HCT116 (cell line): ENCODE results near the gene SMIM28. TPM values are rescaled to one million over a fixed set of nuclear protein-coding genes. Genes with fewer than 3 reads are reported as not detected.

ENCODE experiments used
- ATAC-seq: fragments of 200-7000 bp; cut with Tn5 transposase; 2 replicates; pipeline ENCODE4 v1.9.1; 2020; ENCODE audit warnings: mild to moderate bottlenecking, moderate library complexity
- BruUV-seq: library from RNA; stranded (reverse); fragments of 400-500 nt; replicated peaks from 2 replicates; lab custom pipeline; 2021; lab: Mats Ljungman, UMichigan
- CTCF ChIA-PET: fragments of 300-600 bp; sonication (Branson Sonifier 250); formaldehyde crosslinking; loops from one replicate; lab custom pipeline; 2021; ENCODE audit warnings: antibody characterized with exemption; lab: Charles Lee
- POLR2A ChIA-PET: fragments of 300-600, 350-600 bp; sonication (Branson Sonifier 250); formaldehyde crosslinking; loops from one replicate; lab custom pipeline; 2021; ENCODE audit warnings: antibody characterized with exemption; lab: Charles Lee
- RAD21 ChIA-PET, 2 experiments: fragments of 300-600 bp; sonication (Branson Sonifier 250); formaldehyde crosslinking; loops; one replicate each; lab custom pipeline; 2023; ENCODE audit warnings: low total read pairs in 2 of 2; ENCODE audit not compliant: uncharacterized antibody in 2 of 2, unreplicated experiment in 2 of 2, low non-redundant PET in 1 of 2; lab: Charles Lee
- DNase-seq: peaks from one replicate; pipeline ENCODE4 v3.0.0-alpha.2; 2010; ENCODE audit warnings: low read depth, low spot score
- H2AFZ ChIP-seq: fragments of 200-600 bp; shearing (Covaris generic), sonication (generic); 2 replicates; pipeline ENCODE4 v1.6.1; 2017; ENCODE audit warnings: low read depth, mixed run types, mixed read lengths, antibody characterized with exemption, low read length; ENCODE audit not compliant: poor library complexity, severe bottlenecking
- H3K27ac ChIP-seq: 2 replicates; pipeline ENCODE4 v1.5.1; 2012; ENCODE audit warnings: low read depth, low read length
- H3K27me3 ChIP-seq: fragments of 200-600 bp; sonication (generic); 2 replicates; pipeline ENCODE4 v1.6.1; 2016; ENCODE audit warnings: mixed run types, low read length, mixed read lengths; ENCODE audit not compliant: insufficient read depth
- H3K36me3 ChIP-seq, 2 experiments: fragments of 200-500 bp in 1 of 2; fragments of 200-600 bp in 1 of 2; sonication (Bioruptor generic) in 1 of 2; sonication (generic) in 1 of 2; 2 replicates each; pipeline versions ENCODE4 v1.5.1 to v1.6.1; 2014 to 2016; ENCODE audit warnings: low read length in 2 of 2, inconsistent platforms in 1 of 2, mixed read lengths in 1 of 2, mixed run types in 1 of 2; ENCODE audit not compliant: insufficient read depth in 2 of 2, control insufficient read depth in 1 of 2
- H3K4me1 ChIP-seq, 2 experiments: fragments of 200-600 bp in 1 of 2; sonication (generic) in 1 of 2; 2 replicates each; pipeline versions ENCODE4 v1.5.1 to v1.6.1; 2012 to 2017; ENCODE audit warnings: low read length in 2 of 2, inconsistent platforms in 1 of 2, mild to moderate bottlenecking in 1 of 2, mixed read lengths in 1 of 2, mixed run types in 1 of 2, moderate library complexity in 1 of 2; ENCODE audit not compliant: insufficient read depth in 2 of 2, control insufficient read depth in 1 of 2
- H3K4me2 ChIP-seq: fragments of 200-600 bp; sonication (generic); 2 replicates; pipeline ENCODE4 v1.6.1; 2017; ENCODE audit warnings: mixed run types, low read length, mixed read lengths
- H3K4me3 ChIP-seq, 2 experiments: fragments of 200-600 bp in 1 of 2; sonication (generic) in 1 of 2; replicated peaks in 1 of 2; 2 replicates each; pipeline ENCODE4 v1.5.1; 2011 to 2016; ENCODE audit warnings: low read length in 2 of 2, control low read depth in 1 of 2, low read depth in 1 of 2, mild to moderate bottlenecking in 1 of 2, mixed read lengths in 1 of 2, mixed run types in 1 of 2
- H3K79me2 ChIP-seq: fragments of 200-600 bp; sonication (generic); 2 replicates; pipeline ENCODE4 v1.6.1; 2017; ENCODE audit warnings: mild to moderate bottlenecking, mixed run types, low read length, moderate library complexity, mixed read lengths; ENCODE audit not compliant: insufficient read depth
- H3K9ac ChIP-seq: fragments of 200-600 bp; sonication (generic); 2 replicates; pipeline ENCODE4 v1.6.1; 2016; ENCODE audit warnings: low read length, mixed read lengths
- H3K9me2 ChIP-seq: fragments of 200-600 bp; sonication (generic), shearing (Covaris generic); 2 replicates; pipeline ENCODE4 v1.6.1; 2017; ENCODE audit warnings: mixed run types, mild to moderate bottlenecking, moderate library complexity; ENCODE audit not compliant: insufficient read depth
- H3K9me3 ChIP-seq, 2 experiments: fragments of 200-500 bp in 1 of 2; fragments of 200-600 bp in 1 of 2; sonication (Bioruptor generic) in 1 of 2; sonication (generic) in 1 of 2; 2 replicates each; pipeline ENCODE4 v1.6.1; 2014 to 2017; ENCODE audit warnings: low read length in 2 of 2, mixed read lengths in 2 of 2, inconsistent platforms in 1 of 2, low read depth in 1 of 2, mild to moderate bottlenecking in 1 of 2, mixed run types in 1 of 2, moderate library complexity in 1 of 2; ENCODE audit not compliant: control insufficient read depth in 1 of 2, insufficient read depth in 1 of 2
- H4K20me1 ChIP-seq: fragments of 200-600 bp; sonication (generic), shearing (Covaris generic); 2 replicates; pipeline ENCODE4 v1.6.1; 2017; ENCODE audit warnings: mixed run types, mild to moderate bottlenecking, moderate library complexity; ENCODE audit not compliant: insufficient read depth
- CBX3 ChIP-seq: IDR thresholded peaks from 2 replicates; pipeline ENCODE4 v1.6.1; 2012; ENCODE audit warnings: low read depth
- CEBPB ChIP-seq: IDR thresholded peaks from 2 replicates; pipeline ENCODE4 v1.6.1; 2012; ENCODE audit warnings: low read depth
- CTCF ChIP-seq, 3 experiments: fragments of 200-600 bp in 1 of 3; sonication (generic) in 1 of 3; IDR thresholded peaks in 2 of 3; conservative IDR thresholded peaks in 1 of 3; 2 replicates each; pipeline ENCODE4 v1.5.1; 2012 to 2017; ENCODE audit warnings: low read depth in 2 of 3, low read length in 2 of 3, antibody characterized with exemption in 1 of 3, borderline replicate concordance in 1 of 3, control low read depth in 1 of 3, mild to moderate bottlenecking in 1 of 3, mixed read lengths in 1 of 3, mixed run types in 1 of 3, moderate library complexity in 1 of 3; ENCODE audit not compliant: insufficient read depth in 1 of 3
- ELF1 ChIP-seq: IDR thresholded peaks from 2 replicates; pipeline ENCODE4 v1.6.1; 2012; ENCODE audit warnings: low read depth, borderline replicate concordance
- EZH2 ChIP-seq: fragments of 200-600 bp; sonication (generic); IDR thresholded peaks from 2 replicates; pipeline ENCODE4 v1.6.1; 2017; ENCODE audit warnings: antibody characterized with exemption, mixed run types
- EZH2phosphoT487 ChIP-seq: fragments of 200-600 bp; IDR thresholded peaks from 2 replicates; pipeline ENCODE4 v1.6.1; 2018; ENCODE audit warnings: antibody characterized with exemption, borderline replicate concordance
- FOSL1 ChIP-seq: IDR thresholded peaks from 2 replicates; pipeline ENCODE4 v1.6.1; 2012; ENCODE audit warnings: low read depth
- JUND ChIP-seq: IDR thresholded peaks from 2 replicates; pipeline ENCODE4 v1.6.1; 2012
- MAX ChIP-seq: IDR thresholded peaks from 2 replicates; pipeline ENCODE4 v1.6.1; 2012
- POLR2AphosphoS5 ChIP-seq: IDR thresholded peaks from 2 replicates; pipeline ENCODE4 v1.6.1; 2011; ENCODE audit warnings: mild to moderate bottlenecking, low read depth, low read length, moderate library complexity
- REST ChIP-seq: IDR thresholded peaks from 2 replicates; pipeline ENCODE4 v1.6.1; 2012; ENCODE audit warnings: low read depth
- SP1 ChIP-seq: IDR thresholded peaks from 2 replicates; pipeline ENCODE4 v1.6.1; 2012; ENCODE audit warnings: low read depth
- SRF ChIP-seq: IDR thresholded peaks from 2 replicates; pipeline ENCODE4 v1.6.1; 2012; ENCODE audit warnings: low read depth
- TCF7L2 ChIP-seq: IDR thresholded peaks from 2 replicates; pipeline ENCODE4 v1.7.0; 2011; ENCODE audit warnings: borderline replicate concordance, inconsistent platforms; ENCODE audit not compliant: insufficient read depth, insufficient read length; ENCODE audit errors: extremely low read depth
- YY1 ChIP-seq: IDR thresholded peaks from 2 replicates; pipeline ENCODE4 v1.6.1; 2011; ENCODE audit warnings: low read length, low read depth, moderate library complexity, mild to moderate bottlenecking; ENCODE audit not compliant: insufficient replicate concordance; ENCODE audit errors: extremely low read depth
- ZBTB33 ChIP-seq: IDR thresholded peaks from 2 replicates; pipeline ENCODE4 v1.6.1; 2011; ENCODE audit warnings: mild to moderate bottlenecking, low read length, moderate library complexity; ENCODE audit not compliant: insufficient replicate concordance; ENCODE audit errors: extremely low read depth
- ZFX ChIP-seq: fragments of 450-650 bp; IDR thresholded peaks from 2 replicates; pipeline ENCODE4 v1.6.1; 2017
- ZNF274 ChIP-seq: fragments of 200-500 bp; sonication (Bioruptor generic); IDR thresholded peaks from 2 replicates; pipeline ENCODE4 v1.6.1; 2014; ENCODE audit warnings: mild to moderate bottlenecking, low read depth, low read length, inconsistent platforms
- intact Hi-C: fragments of 100-400 bp; cut with micrococcal nuclease; formaldehyde crosslinking; loops from 2 replicates; pipeline ENCODE4 v1.10.0; 2022
- total RNA-seq: library from RNA; stranded (reverse); gene quantifications from one replicate; pipeline ENCODE4 v1.2.1, GENCODE V29; 2021; ENCODE audit not compliant: unreplicated experiment

SMIM28 gene
- total RNA-seq, 1 experiment from 2014 or later, result not detected

- CTCF ChIA-PET, result no interaction called here
Measured at GRCh38 chr6:138336221-138336620, 41.5 kb upstream of the SMIM28 start.

More at GRCh38 chr6:138336221-138336620, 41.5 kb upstream of the SMIM28 start:
- H3K9me3 ChIP-seq, result no peaks in the 10 kb centered on the region
- no peaks in the 10 kb centered on the region for H3K36me3 ChIP-seq
- no TSS peak for BruUV-seq
- no peaks in the 10 kb centered on the region for H3K4me1 ChIP-seq
- H3K9me2 ChIP-seq, result no peaks in the 10 kb centered on the region
- no peak for ATAC-seq
- POLR2A ChIA-PET, result no interaction called here
- H4K20me1 ChIP-seq, result no peaks in the 10 kb centered on the region
- no peak overlapping the region for H3K4me2 ChIP-seq
- TF ChIP-seq POLR2AphosphoS5, result no peak
- no peak for TF ChIP-seq ZBTB33
- no peak for TF ChIP-seq SRF
- TF ChIP-seq YY1, result no peak
- TF ChIP-seq SP1, result no peak
- TF ChIP-seq CTCF (IDR thresholded peaks at IDR 0.05 in 2 of 3, conservative IDR thresholded peaks at IDR 0.05 in 1 of 3; ENCODE audit: borderline replicate concordance in 1 of 3, insufficient read depth in 1 of 3, low read depth in 2 of 3, low read length in 2 of 3), result no peak
- TF ChIP-seq JUND, result no peak
- TF ChIP-seq EZH2phosphoT487, result no peak
- TF ChIP-seq TCF7L2, result no peak
- TF ChIP-seq ZNF274, result no peak
- no peak for TF ChIP-seq MAX
- TF ChIP-seq CEBPB, result no peak
- TF ChIP-seq ELF1, result no peak
- TF ChIP-seq CBX3, result no peak
- no peak for TF ChIP-seq ZFX
- TF ChIP-seq REST, result no peak
- TF ChIP-seq FOSL1, result no peak
- no peak for TF ChIP-seq EZH2
- TF ChIP-seq, all 23 proteins: peak for 0
- RAD21 ChIA-PET, result no interaction called here
- no peak overlapping the region for H3K9ac ChIP-seq
- H2AFZ ChIP-seq, result no peak overlapping the region
- no peak overlapping the region for H3K27ac ChIP-seq
- no peak for DNase-seq
- no peak overlapping the region for H3K4me3 ChIP-seq
- H3K27me3 ChIP-seq, result no peaks in the 10 kb centered on the region
- no peaks in the 10 kb centered on the region for H3K79me2 ChIP-seq
- intact Hi-C loops, result no loop called here
